Erythroblast (primary cell): ENCODE data around the gene EEPD1.

Experiments used
- DNase-seq, 2 experiments: peaks; one replicate each; lab custom pipeline; 2025; lab: John Stamatoyannopoulos, UW
- GATA1 ChIP-seq: IDR thresholded peaks from 2 replicates; pipeline ENCODE4 v1.6.1; 2011; ENCODE audit warnings: low read depth, mild to moderate bottlenecking, control low read depth, low read length, moderate library complexity
- POLR2A ChIP-seq: IDR thresholded peaks from 2 replicates; pipeline ENCODE4 v1.6.1; 2011; ENCODE audit warnings: mild to moderate bottlenecking, low read length

Gene EEPD1

GRCh38 chr7:36203071-36203790, 50.2 kb downstream of the EEPD1 start:
- no peak for DNase-seq
- no peak for TF ChIP-seq POLR2A
- no peak for TF ChIP-seq GATA1

- TF ChIP-seq GATA1: no peak
- TF ChIP-seq POLR2A: no peak
- DNase-seq: no peak
These were observed 51.1 kb downstream of the EEPD1 start for GRCh38 chr7:36204044-36204663.

GRCh38 chr7:36204929-36205635, 52.0 kb downstream of the EEPD1 start:
- TF ChIP-seq POLR2A (no peak), GATA1 (no peak)
- DNase-seq: no peak

- DNase-seq: no peak
- TF ChIP-seq GATA1 (no peak), POLR2A (no peak)
These were observed 52.7 kb downstream of the EEPD1 start for GRCh38 chr7:36205803-36206202.

- peak; percentile 8 to 21 for DNase-seq
- TF ChIP-seq GATA1: no peak
- TF ChIP-seq POLR2A: no peak
These were observed 54.6 kb downstream of the EEPD1 start for GRCh38 chr7:36207451-36208291.

GRCh38 chr7:36208426-36208825, 55.4 kb downstream of the EEPD1 start:
- DNase-seq: no peak
- TF ChIP-seq GATA1 (no peak), POLR2A (no peak)

GRCh38 chr7:36208997-36209813, 56.2 kb downstream of the EEPD1 start:
- TF ChIP-seq GATA1 (no peak), POLR2A (no peak)
- no peak for DNase-seq

- DNase-seq: no peak
- no peak for TF ChIP-seq POLR2A
These were observed 56.7 kb downstream of the EEPD1 start for GRCh38 chr7:36209814-36210183.

- DNase-seq: no peak
- TF ChIP-seq GATA1: no peak
- TF ChIP-seq POLR2A: no peak
These were observed 57.4 kb downstream of the EEPD1 start for GRCh38 chr7:36210291-36210922.

- no peak for DNase-seq
These were observed 61.8 kb downstream of the EEPD1 start for GRCh38 chr7:36214608-36215456.

GRCh38 chr7:36215457-36215765, 62.4 kb downstream of the EEPD1 start:
- no peak for DNase-seq
- TF ChIP-seq GATA1 (no peak), POLR2A (no peak)

More at GRCh38 chr7:36214608-36215456, 61.8 kb downstream of the EEPD1 start:
- no peak for TF ChIP-seq POLR2A
- TF ChIP-seq GATA1: no peak

GRCh38 chr7:36216063-36216684, 63.1 kb downstream of the EEPD1 start:
- no peak for DNase-seq
- no peak for TF ChIP-seq GATA1
- no peak for TF ChIP-seq POLR2A
